Sigmoid colon (tissue), 7 donors: ENCODE results near the gene ERMP1. TPM values are rescaled to one million over a fixed set of nuclear protein-coding genes. Genes with fewer than 3 reads are reported as not detected.

Experiments used
- DNase-seq: peaks from one replicate; pipeline ENCODE4 v3.0.0-alpha.2; 2019
- H3K27ac ChIP-seq, 4 donors: fragments of 200-600 bp; sonication (generic); one replicate each; pipeline ENCODE4 v1.5.1; 2016 to 2019; ENCODE audit warnings: mild to moderate bottlenecking in 1 of 4
- H3K27me3 ChIP-seq, 3 donors: fragments of 200-600 bp; sonication (generic); one replicate each; pipeline ENCODE4 v1.5.1; 2019; ENCODE audit warnings: mild to moderate bottlenecking in 1 of 3
- H3K36me3 ChIP-seq, 4 donors: fragments of 200-600 bp; sonication (generic); one replicate each; pipeline ENCODE4 v1.5.1; 2016 to 2019
- H3K4me1 ChIP-seq, 4 donors: fragments of 200-600 bp; sonication (generic); one replicate each; pipeline ENCODE4 v1.5.1; 2017 to 2019
- H3K4me3 ChIP-seq, 4 donors: fragments of 200-600 bp; sonication (generic); one replicate each; pipeline ENCODE4 v1.5.1; 2017 to 2019; ENCODE audit warnings: mild to moderate bottlenecking in 2 of 4, moderate library complexity in 1 of 4
- H3K9me3 ChIP-seq, 4 donors: fragments of 200-600 bp in 3 of 4; sonication (generic) in 3 of 4; one replicate each; pipeline versions ENCODE4 v1.5.1 to v1.6.1; 2013 to 2019
- EP300 ChIP-seq, 4 donors: sonication (generic); formaldehyde crosslinking; IDR thresholded peaks; one replicate each; pipeline ENCODE4 v1.6.1; 2017; ENCODE audit warnings: antibody characterized with exemption in 4 of 4
- POLR2A ChIP-seq, 2 donors: fragments of 450-650 bp; IDR thresholded peaks; one replicate each; pipeline ENCODE4 v1.6.1; 2016; ENCODE audit warnings: antibody characterized with exemption in 2 of 2, mild to moderate bottlenecking in 2 of 2, moderate library complexity in 2 of 2
- POLR2AphosphoS5 ChIP-seq, 4 donors: sonication (generic); formaldehyde crosslinking; IDR thresholded peaks; one replicate each; pipeline ENCODE4 v1.6.1; 2017; ENCODE audit warnings: antibody characterized with exemption in 4 of 4
- WGBS, 2 donors: extraction: QIAGEN DNeasy Blood & Tissue Kit; methylation state at CpG; one replicate each; pipeline ENCODE4 v1.1.7; 2013; 5-methylcytosine and 5-hydroxymethylcytosine counted together
- intact Hi-C: fragments of 100-400 bp; cut with DNase I; formaldehyde crosslinking; loops from one replicate; pipeline ENCODE4 v1.15.1; 2023
- polyA plus RNA-seq, 3 donors: library from polyadenylated mRNA; stranded (reverse); fragments of 200-250 nt; gene quantifications; one replicate each; pipeline ENCODE4 v1.2.3, GENCODE V29; 2013
- total RNA-seq, 4 donors: library from RNA; depleted of rRNA; stranded (reverse); fragments of >200 nt; gene quantifications; one replicate each; pipeline ENCODE4 v1.1.0, GENCODE V29; 2016
- TF ChIP-seq, protein P1 (sequence below), 4 experiments: fragments of 450-650 bp in 3 of 4; fragments of 200-600 bp in 1 of 4; IDR thresholded peaks; one replicate each; pipeline ENCODE4 v1.5.1; 2016 to 2019; ENCODE audit warnings: antibody characterized with exemption in 4 of 4, mild to moderate bottlenecking in 3 of 4, moderate library complexity in 2 of 4
- donor health status: healthy with polysubstance abuse.
- donor health status: Bipolar disorder and iron deficiency.
- donor health status: healthy.

Gene ERMP1
- total and polyA plus RNA-seq, 7 donors: 2.4 to 13.2 (median 7.9) TPM

DNA sequence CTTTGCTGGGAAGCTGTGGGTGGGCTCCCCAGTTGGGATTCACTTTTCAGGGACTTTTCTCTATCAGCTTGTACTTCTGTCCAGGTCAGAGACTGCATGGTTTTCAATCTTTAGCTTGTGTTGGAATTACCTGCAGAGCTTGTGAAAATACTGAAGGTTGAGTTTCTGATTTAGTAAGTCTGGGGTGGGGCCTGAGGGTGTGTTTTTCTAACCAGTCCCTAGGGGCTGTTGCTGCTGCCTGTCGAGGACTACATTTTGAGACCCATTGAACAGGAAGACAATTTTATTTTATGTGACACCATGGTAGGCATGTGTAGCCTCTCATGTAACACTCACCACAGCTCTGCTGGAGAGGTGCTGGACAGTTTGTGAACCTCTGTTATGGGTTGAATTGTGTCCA, 43.1 kb upstream of the ERMP1 start:
- H3K9me3 ChIP-seq: no peaks in the 10 kb centered on the region
- no peak overlapping the region for H3K4me3 ChIP-seq
- no peak overlapping the region for H3K27ac ChIP-seq
- H3K4me1 ChIP-seq: no peaks in the 10 kb centered on the region
- peaks cover 0 to 16% (median 0%) of the 10 kb centered on the region in 4 donors for H3K36me3 ChIP-seq
- no peak for DNase-seq
- H3K27me3 ChIP-seq: no peaks in the 10 kb centered on the region
- TF ChIP-seq POLR2AphosphoS5 (IDR thresholded peaks at IDR 0.05): no peak
- TF ChIP-seq, protein P1, sequence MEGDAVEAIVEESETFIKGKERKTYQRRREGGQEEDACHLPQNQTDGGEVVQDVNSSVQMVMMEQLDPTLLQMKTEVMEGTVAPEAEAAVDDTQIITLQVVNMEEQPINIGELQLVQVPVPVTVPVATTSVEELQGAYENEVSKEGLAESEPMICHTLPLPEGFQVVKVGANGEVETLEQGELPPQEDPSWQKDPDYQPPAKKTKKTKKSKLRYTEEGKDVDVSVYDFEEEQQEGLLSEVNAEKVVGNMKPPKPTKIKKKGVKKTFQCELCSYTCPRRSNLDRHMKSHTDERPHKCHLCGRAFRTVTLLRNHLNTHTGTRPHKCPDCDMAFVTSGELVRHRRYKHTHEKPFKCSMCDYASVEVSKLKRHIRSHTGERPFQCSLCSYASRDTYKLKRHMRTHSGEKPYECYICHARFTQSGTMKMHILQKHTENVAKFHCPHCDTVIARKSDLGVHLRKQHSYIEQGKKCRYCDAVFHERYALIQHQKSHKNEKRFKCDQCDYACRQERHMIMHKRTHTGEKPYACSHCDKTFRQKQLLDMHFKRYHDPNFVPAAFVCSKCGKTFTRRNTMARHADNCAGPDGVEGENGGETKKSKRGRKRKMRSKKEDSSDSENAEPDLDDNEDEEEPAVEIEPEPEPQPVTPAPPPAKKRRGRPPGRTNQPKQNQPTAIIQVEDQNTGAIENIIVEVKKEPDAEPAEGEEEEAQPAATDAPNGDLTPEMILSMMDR (IDR thresholded peaks at IDR 0.05): no peak
- no peak for TF ChIP-seq POLR2A (IDR thresholded peaks at IDR 0.05)
- no peak for TF ChIP-seq EP300 (IDR thresholded peaks at IDR 0.05)
- intact Hi-C loops: no loop called here
- WGBS, 2 donors: 65 to 84% methylated on average over 1 of the region's 1 CpG

DNA sequence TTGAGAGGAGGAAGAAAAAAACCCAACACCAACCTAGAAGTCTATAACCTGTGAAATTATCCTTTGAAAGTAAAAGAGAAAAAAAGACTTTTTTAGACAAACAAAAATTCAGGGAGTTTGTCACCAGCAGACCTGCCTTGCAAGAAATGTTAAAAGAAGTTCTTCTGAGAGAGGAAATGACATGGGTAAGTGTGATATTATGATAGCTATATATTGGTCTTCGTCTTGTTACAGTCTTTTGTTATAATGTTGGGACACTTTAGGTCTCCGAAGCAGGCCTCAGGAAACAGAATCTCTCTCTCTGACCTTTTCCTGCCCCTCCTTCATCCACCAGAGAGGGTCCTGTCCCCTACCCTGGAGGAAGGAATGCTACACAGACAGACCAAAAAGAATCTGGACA, 41.1 kb upstream of the ERMP1 start:
- TF ChIP-seq POLR2AphosphoS5 (IDR thresholded peaks at IDR 0.05) (no peak), EP300 (IDR thresholded peaks at IDR 0.05) (no peak), POLR2A (IDR thresholded peaks at IDR 0.05) (no peak)
- TF ChIP-seq, protein P1 (IDR thresholded peaks at IDR 0.05): no peak
- Histone ChIP-seq H3K36me3 (peaks cover 0 to 16% (median 0%) of the 10 kb centered on the region in 4 donors), H3K4me3 (no peak overlapping the region), H3K4me1 (no peaks in the 10 kb centered on the region), H3K27ac (no peak overlapping the region), H3K9me3 (no peaks in the 10 kb centered on the region), H3K27me3 (no peaks in the 10 kb centered on the region)
- intact Hi-C loops: no loop called here
- DNase-seq: no peak
- 61 to 86% methylated on average over 2 of the region's 2 CpGs for WGBS, 2 donors

DNA sequence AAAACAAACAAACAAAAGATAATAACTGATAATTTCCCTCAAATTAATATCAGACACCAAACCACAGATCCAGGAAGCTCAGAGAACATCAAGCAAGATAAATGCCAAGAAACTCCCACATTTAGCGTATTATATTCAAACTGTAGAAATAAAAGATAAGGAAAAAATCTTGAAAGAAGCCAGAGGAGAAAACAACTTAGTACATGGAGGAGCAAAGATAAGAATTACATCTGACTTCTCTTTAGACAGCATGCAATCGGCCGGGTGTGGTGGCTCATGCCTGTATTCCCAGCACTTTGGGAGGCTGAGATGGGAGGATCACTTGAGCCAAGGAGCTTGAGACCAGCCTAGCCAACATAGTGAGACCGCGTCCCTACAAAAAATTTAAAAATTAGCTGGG, 40.5 kb upstream of the ERMP1 start:
- WGBS, 2 donors: 97% methylated on average over 5 of the region's 5 CpGs

DNA sequence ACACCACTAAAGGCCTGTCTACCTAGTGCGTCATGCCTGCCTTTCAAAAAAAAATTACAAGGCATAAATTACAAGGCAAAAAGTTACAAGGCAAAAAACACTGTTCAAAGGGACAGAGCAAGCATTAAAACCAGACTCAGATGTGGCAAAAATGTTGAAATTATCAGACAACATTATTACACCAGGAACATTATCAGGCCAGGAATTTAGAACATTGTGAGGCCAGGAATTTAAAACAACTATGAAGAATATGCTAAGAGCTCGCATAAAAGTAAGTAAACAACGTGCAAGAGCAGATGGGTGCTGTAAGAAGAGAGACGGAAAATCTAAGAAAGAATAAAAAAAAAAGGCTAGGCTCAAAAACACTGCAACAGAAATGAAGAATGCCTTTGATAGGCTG, 39.6 kb upstream of the ERMP1 start:
- intact Hi-C loops: no loop called here

More for the DNA sequence above, 40.5 kb upstream of the ERMP1 start:
- intact Hi-C loops: no loop called here
- no peaks in the 10 kb centered on the region for H3K27me3 ChIP-seq
- no peak overlapping the region for H3K27ac ChIP-seq
- peaks cover 0 to 16% (median 0%) of the 10 kb centered on the region in 4 donors for H3K36me3 ChIP-seq
- DNase-seq: no peak
- no peak overlapping the region for H3K4me3 ChIP-seq
- no peak for TF ChIP-seq POLR2AphosphoS5 (IDR thresholded peaks at IDR 0.05)
- TF ChIP-seq EP300 (IDR thresholded peaks at IDR 0.05): no peak
- TF ChIP-seq, protein P1 (IDR thresholded peaks at IDR 0.05): no peak
- TF ChIP-seq POLR2A (IDR thresholded peaks at IDR 0.05): no peak
- no peaks in the 10 kb centered on the region for H3K4me1 ChIP-seq
- H3K9me3 ChIP-seq: no peaks in the 10 kb centered on the region

More for the DNA sequence above, 39.6 kb upstream of the ERMP1 start:
- H3K4me1 ChIP-seq: no peaks in the 10 kb centered on the region
- H3K27me3 ChIP-seq: no peaks in the 10 kb centered on the region
- H3K36me3 ChIP-seq: peaks cover 0 to 16% (median 0%) of the 10 kb centered on the region in 4 donors
- no peak overlapping the region for H3K27ac ChIP-seq
- no peak for TF ChIP-seq EP300 (IDR thresholded peaks at IDR 0.05)
- TF ChIP-seq, protein P1 (IDR thresholded peaks at IDR 0.05): no peak
- TF ChIP-seq POLR2AphosphoS5 (IDR thresholded peaks at IDR 0.05): no peak
- no peak for TF ChIP-seq POLR2A (IDR thresholded peaks at IDR 0.05)
- 68 to 81% methylated on average over 4 of the region's 4 CpGs for WGBS, 2 donors
- no peak for DNase-seq
- no peaks in the 10 kb centered on the region for H3K9me3 ChIP-seq
- H3K4me3 ChIP-seq: no peak overlapping the region
